Stimulated activated CD8-positive, alpha-beta memory T cell treated with anti-CD3 and anti-CD28 coated beads, Interleukin-4, amount 100 ng/mL, for 1 hour (primary cell): Measurements from ENCODE around the gene GBE1.

Experiments
- DNase-seq, 2 donors: peaks; one replicate each; pipeline ENCODE4 v3.0.0-alpha.2; 2020; ENCODE audit warnings: low read depth in 2 of 2, low spot score in 1 of 2

Gene GBE1

GRCh38 chr3:81624756-81625155 lies 136.7 kb downstream of the GBE1 start:
- no peak for DNase-seq

GRCh38 chr3:81622395-81622794 lies 139.1 kb downstream of the GBE1 start:
- DNase-seq, result no peak

- DNase-seq, result no peak
Observed at GRCh38 chr3:81621277-81621676, 140.2 kb downstream of the GBE1 start.

GRCh38 chr3:81620849-81621248 lies 140.6 kb downstream of the GBE1 start:
- no peak for DNase-seq

GRCh38 chr3:81612768-81613167 lies 148.7 kb downstream of the GBE1 start:
- no peak for DNase-seq

GRCh38 chr3:81602781-81603180 lies 158.7 kb downstream of the GBE1 start:
- no peak for DNase-seq

- no peak for DNase-seq
Observed at GRCh38 chr3:81601707-81602305, 159.6 kb downstream of the GBE1 start.

GRCh38 chr3:81592101-81592500 lies 169.3 kb downstream of the GBE1 start:
- DNase-seq, result no peak

GRCh38 chr3:81585937-81586336 lies 175.5 kb downstream of the GBE1 start:
- no peak for DNase-seq

- no peak for DNase-seq
Observed at GRCh38 chr3:81585056-81585455, 176.4 kb downstream of the GBE1 start.

GRCh38 chr3:81581966-81582599 lies 179.4 kb downstream of the GBE1 start:
- DNase-seq, result no peak

- DNase-seq, result no peak
Observed at GRCh38 chr3:81580355-81580754, 181.1 kb downstream of the GBE1 start.

GRCh38 chr3:81579744-81580143 lies 181.7 kb downstream of the GBE1 start:
- no peak for DNase-seq

- DNase-seq, result no peak
Observed at GRCh38 chr3:81572201-81572756, 189.2 kb downstream of the GBE1 start.

- no peak for DNase-seq
Observed at GRCh38 chr3:81568378-81568777, 193.1 kb downstream of the GBE1 start.

GRCh38 chr3:81565041-81565440 lies 196.4 kb downstream of the GBE1 start:
- no peak for DNase-seq

- no peak for DNase-seq
Observed at GRCh38 chr3:81558106-81558505, 203.3 kb downstream of the GBE1 start.

GRCh38 chr3:81554801-81555200 lies 206.6 kb downstream of the GBE1 start:
- DNase-seq, result no peak

GRCh38 chr3:81554388-81554787 lies 207.1 kb downstream of the GBE1 start:
- no peak for DNase-seq

GRCh38 chr3:81550415-81550814 lies 211.0 kb downstream of the GBE1 start:
- DNase-seq, result no peak

- no peak for DNase-seq
Observed at GRCh38 chr3:81549831-81550230, 211.6 kb downstream of the GBE1 start.

- DNase-seq, result no peak
Observed at GRCh38 chr3:81549388-81549787, 212.1 kb downstream of the GBE1 start.

- DNase-seq, result no peak
Observed at GRCh38 chr3:81545572-81545971, 215.9 kb downstream of the GBE1 start.
